GM18526 (cell line): ENCODE results near the gene GPR153.

Experiments used
- POLR2A ChIP-seq: IDR thresholded peaks from 3 replicates; pipeline ENCODE4 v1.6.1; 2011; ENCODE audit not compliant: insufficient read length; ENCODE audit errors: extremely low read depth

Gene GPR153

GRCh38 chr1:6260961-6261614 is at the start of gene GPR153:
TSS of gene GPR153 (minus strand) at chr1:6261098. CDS start at chr1:6254905, 6,193 bp downstream.
- TF ChIP-seq POLR2A: no peak

GRCh38 chr1:6310116-6310848 is 49.4 kb upstream of the GPR153 start:
- TF ChIP-seq POLR2A: no peak

GRCh38 chr1:6309564-6309963 is 48.7 kb upstream of the GPR153 start:
- no peak for TF ChIP-seq POLR2A

- TF ChIP-seq POLR2A: no peak
Observed at GRCh38 chr1:6308449-6308848, 47.6 kb upstream of the GPR153 start.

- TF ChIP-seq POLR2A: no peak
Observed at GRCh38 chr1:6307099-6307498, 46.2 kb upstream of the GPR153 start.

- TF ChIP-seq POLR2A: no peak
Observed at GRCh38 chr1:6303397-6304012, 42.6 kb upstream of the GPR153 start.

GRCh38 chr1:6302568-6302967 is 41.7 kb upstream of the GPR153 start:
- no peak for TF ChIP-seq POLR2A

- TF ChIP-seq POLR2A: no peak
Observed at GRCh38 chr1:6301526-6301925, 40.6 kb upstream of the GPR153 start.

GRCh38 chr1:6300342-6301048 is 39.6 kb upstream of the GPR153 start:
- no peak for TF ChIP-seq POLR2A

GRCh38 chr1:6299557-6300165 is 38.8 kb upstream of the GPR153 start:
- TF ChIP-seq POLR2A: no peak

- TF ChIP-seq POLR2A: no peak
Observed at GRCh38 chr1:6298940-6299465, 38.1 kb upstream of the GPR153 start.

- TF ChIP-seq POLR2A: no peak
Observed at GRCh38 chr1:6298530-6298929, 37.6 kb upstream of the GPR153 start.

- no peak for TF ChIP-seq POLR2A
Observed at GRCh38 chr1:6295910-6296309, 35.0 kb upstream of the GPR153 start.

GRCh38 chr1:6294890-6295556 is 34.1 kb upstream of the GPR153 start:
- no peak for TF ChIP-seq POLR2A

- no peak for TF ChIP-seq POLR2A
Observed at GRCh38 chr1:6294080-6294889, 33.4 kb upstream of the GPR153 start.
